ENCODE data around the gene EXOSC9.

Gene EXOSC9

DNA sequence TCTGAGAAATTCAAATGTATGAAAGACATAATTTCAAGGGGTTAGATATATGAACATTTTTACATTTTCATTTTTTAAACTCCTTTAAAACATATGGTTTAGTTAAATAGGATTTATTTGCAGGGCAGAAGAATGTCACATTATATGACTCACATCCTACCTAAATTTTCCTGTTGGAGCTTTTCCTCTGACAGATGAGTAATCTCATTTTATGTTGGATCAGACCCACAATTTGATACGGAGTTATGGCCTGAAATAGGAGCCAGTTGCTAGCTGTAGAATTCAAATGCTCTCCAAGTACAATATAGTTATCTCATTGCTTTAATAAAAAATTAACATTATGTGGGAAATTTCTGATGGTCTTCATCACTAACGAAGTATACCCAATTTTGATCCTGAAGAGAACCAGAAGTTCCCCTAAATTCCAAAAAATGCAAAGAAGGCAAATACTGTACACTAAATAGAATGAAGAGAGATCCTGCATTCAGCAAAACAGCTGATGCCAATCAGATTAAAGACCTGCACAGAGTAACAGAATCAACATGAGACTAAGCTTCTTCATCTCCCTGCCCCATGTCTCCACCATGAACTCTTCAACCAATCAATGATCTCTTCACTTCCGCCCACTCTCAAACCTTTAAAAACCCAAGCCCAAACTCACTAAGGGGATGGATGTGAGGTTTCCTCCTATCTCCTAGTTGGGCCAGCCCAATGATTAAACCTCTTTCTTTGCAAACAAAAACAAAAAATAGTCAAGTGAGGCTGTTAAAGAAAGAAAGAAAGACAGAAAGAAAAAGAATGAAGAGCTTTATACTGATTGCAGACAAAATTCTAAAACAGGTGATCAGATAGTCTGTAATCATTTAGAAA, 10.9 kb upstream of the EXOSC9 start:
- DNase-seq: peak; percentile 51

DNA sequence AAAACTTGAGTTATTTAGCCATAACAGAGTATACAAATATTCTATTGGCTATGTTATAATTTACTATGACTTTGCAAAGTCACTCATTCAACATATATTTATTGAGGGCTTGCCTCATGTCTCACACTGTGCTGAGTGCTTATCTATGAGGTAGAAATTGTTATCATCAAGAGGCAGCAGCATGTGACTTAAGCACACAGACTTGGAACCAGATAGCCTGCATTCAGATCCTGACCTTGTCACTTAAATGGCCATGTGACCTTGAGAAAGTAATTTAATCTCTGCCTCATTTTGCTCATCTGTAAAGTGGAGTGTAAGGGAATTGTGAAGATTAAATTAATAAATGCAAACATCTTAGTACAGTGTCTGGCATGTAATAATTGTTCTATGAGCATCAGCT, 10.1 kb upstream of the EXOSC9 start:
- no peak for DNase-seq

DNA sequence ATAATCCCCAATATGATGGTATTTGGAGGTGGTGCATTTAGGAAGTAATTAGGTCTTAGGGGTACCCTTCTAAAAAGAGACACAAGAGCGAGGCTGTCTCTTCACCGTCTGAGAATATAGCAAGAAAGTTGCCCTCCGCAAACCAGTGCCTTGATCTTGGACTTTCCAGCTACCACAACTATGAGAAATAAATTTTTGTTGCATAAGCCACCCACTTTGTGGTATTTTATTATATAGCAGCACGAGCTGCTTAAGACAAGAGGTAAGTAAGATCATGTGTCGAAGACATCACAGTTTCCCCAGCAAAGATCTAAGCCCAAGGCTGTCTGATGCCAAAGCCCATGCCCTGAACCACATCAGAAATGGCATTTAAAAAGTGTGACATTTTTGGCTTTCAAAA, 9.6 kb upstream of the EXOSC9 start:
- DNase-seq: no peak

DNA sequence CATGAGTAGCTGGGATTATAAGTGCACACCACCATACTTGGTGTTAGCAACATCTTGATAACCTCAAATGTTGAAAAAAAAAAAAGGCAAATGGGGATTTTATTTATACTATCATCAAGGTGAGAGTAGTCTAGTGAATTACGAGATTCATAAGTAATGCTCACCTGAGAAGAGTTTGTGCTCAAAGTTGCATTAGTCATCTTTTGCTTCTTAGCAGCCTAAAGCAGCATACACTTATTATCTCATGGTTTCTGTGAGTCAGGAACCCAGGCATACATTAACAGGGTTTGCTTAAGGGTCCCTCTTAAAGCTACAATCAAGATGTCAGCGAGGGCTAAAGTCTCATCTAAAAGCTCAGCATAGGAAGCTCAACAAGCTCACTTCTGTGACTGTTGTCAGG, 8.2 kb upstream of the EXOSC9 start:
- no peak for DNase-seq

DNA sequence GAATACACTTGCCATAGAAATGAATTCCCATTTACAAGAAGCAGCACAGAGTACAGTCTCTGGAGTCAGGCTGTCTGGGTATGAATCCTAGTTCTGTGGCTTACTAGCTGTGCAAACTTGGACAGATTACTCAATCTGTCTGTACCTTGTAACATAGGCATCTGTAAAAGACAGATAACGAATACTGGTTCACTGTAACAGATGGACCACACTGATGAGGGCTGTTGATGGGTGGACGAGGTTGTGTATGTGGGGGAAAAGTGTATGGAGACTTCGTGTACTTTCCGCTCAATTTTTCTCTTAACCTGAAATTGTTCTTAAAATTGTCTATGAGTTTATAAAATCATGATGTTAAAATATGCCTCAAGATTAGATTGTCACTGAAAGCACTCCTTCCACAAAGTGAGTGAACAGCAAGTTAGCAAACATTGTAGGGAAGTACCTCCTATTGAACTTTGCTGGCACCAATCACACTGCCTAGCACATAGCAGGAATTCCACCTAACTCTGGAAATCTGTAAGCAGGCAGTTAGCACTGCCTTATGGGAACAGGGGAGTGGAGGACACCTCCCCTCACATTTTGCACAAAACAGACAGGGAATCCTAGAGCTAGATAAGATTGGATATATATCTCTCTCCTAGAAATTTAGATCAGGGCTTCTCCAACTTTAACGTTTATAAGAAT, 6.5 kb upstream of the EXOSC9 start:
- peak; percentile 7 for DNase-seq

DNA sequence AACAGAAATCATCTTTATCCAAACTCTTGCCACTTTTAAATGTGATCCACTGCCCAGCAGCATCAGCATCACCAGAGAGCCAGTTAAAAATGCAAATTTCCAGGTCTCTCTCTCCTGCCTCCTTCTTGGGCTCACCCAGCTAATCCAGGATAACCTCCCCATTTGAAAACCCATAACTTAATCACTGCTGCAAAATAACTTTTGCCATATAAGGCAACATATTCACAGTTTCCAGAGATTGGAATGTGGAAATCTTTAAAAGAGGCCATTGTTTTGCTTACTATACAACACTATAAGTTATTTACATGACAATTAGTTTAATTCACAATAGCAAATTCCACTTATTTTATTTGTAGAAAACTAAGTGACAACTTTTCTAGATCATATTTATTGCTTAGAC, 4.8 kb upstream of the EXOSC9 start:
- no peak for DNase-seq

DNA sequence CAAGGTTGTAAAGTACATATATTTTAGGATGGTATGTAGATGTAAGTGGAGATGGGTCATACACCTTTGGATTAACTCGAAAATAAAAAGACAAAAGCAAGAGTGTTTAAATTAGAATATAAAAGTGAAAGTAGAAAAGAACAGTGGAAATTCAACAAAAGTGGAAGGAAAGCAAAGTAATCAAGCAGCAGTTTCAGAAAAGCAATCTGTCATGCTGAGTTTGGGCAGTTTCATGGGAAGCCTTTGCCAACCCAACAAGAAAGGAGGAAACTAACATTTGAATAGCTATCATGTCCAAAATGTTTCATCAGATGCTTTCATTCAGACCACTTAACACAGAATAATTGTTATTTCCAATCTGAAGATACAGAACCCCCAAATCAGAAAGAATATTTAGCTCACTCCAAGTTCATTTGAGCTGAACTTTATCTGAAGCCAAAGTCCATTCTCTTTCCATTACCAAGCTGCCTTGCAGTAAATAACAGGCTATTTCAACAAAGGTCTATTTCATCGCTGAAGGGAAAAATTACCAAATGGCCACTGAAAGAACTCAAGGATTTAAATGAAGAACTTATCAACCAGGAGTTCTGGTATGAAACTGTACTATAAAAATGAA, 1.8 kb upstream of the EXOSC9 start:
- DNase-seq: no peak

DNA sequence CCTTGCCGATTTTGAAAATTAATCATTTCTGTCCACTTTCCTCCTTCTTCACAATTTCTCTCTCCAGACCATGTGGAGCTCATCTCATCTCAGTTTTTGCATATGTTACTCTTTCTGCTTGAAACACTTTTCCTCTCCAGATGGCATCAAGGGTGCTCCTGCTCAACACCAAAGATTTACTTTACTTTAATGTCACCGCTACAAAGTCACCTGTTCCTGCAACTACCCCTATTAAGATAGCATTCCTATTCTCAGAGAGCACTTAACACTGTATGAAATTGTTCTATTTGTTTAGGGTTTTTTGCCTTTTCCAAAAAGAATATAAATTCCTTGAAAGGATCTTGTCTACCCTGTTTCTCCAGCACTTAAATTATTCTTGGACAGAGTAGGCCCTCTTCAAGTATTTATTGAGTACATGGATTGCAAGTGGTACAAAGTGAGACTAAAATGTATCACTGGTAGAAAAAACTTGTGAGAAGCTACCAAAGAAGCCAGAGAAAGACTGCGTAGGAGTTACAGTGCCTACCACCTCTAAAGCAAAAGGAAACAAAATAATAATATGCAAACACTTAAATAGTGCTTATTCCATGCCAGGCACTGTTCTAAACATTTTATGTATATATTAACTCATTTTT, 1.1 kb upstream of the EXOSC9 start:
- DNase-seq: no peak

DNA sequence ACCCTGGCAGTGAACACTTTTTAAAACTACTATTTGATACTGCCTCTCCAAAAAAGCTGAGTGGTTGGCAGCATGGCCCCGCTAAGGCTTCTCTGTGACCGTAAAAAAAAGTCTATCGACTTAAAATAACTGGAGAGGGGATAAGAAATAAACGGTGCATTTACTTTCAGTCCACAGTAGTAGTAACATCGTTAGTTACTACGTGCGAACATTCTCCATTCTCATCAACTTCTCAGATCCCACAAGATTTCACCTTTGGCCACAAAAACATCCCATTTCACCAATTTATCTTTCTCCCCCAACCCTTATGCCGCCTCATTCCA, 524 bp upstream of the EXOSC9 start:
- DNase-seq: no peak

DNA sequence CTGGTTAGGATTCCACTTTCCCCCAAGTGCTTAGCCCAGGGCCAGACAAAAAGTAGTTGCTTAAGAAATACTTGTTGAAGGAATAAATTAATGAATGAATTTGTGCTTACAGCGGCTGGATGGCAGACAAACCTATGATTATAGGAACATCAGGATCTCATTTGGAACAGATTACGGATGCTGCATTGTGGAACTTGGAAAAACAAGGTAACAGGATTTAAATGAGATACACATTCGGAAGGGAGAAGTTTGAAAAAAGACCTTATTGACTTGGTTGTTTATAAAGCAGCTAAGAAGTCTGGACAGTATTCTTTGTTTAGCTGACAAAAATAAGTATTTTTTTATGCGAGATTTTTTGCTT, 572 bp downstream of the EXOSC9 start:
- DNase-seq: no peak

DNA sequence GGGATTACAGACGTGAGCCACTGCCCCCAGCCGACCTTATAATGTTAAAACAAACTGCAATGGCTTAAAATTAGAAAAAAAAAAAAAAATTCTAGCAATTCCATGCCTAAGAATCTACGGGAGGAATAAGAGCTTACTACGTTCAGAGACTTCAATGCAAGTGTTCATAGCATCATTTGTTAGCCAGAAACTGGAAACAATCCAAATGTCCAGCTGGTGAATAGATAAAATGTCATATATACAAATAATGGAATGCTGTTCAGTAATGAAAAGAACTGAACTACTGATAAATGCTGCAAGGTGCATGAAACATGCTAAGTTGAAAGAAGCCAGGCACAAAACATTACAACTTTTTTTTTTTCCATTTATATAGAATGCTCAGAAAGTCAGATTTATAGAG, 5.3 kb downstream of the EXOSC9 start:
- no peak for DNase-seq

DNA sequence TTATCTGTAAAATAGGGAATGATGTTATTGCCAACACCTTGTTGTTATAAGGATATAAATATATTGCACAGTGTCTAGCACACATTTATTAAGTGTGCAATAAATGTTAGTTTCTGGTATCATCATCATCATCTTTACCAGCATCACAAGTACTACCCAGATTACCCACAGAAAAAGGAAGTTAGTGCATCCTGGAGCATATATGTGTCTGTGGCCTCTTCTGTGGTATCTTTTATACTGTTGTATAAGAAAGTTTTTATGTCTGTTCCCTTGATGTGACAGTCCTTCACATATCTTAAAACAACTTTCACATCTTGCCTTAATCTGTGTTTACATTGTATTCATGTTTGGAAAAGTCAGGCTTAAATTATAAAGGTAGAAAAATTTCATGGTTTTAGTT, 10.0 kb downstream of the EXOSC9 start:
- DNase-seq: no peak

DNA sequence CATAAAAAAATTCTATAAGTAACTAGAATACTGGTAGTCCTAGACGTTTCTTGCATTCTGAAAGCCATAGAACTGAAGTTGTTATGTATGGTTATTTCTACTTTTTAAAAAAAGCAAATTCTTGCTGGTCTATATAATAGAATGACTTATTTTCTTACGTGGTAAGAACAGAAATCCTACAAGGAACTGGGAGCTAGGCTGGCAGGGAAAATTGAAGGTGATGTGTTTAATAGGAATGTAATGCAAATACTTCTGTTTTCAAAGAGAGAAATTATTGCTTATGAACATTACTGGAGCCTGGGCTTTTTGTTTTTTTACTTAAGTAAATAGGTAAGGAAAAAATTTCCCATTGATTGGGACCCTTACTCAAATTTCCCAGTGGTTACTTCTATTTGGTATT, 13.6 kb downstream of the EXOSC9 start:
- DNase-seq: no peak

DNA sequence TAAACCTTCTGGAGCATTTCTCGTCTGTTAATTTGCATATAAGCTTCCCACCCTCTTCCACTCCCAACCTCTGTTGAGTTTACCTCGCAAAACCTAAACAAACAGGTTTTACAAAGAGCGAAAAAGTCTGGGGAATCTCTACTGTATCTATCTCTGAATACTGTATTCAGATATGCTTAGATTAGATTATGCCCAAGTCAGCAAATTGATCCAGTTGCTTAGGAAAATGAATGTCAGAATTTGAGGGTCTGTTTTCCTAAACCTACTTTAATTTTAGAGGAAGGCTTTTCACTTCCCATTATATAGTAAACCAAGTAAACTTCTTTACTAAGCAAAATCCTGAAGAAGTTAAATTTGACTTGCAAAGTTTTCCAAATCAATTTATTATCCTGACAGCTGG, 15.9 kb downstream of the EXOSC9 start:
- no peak for DNase-seq

DNA sequence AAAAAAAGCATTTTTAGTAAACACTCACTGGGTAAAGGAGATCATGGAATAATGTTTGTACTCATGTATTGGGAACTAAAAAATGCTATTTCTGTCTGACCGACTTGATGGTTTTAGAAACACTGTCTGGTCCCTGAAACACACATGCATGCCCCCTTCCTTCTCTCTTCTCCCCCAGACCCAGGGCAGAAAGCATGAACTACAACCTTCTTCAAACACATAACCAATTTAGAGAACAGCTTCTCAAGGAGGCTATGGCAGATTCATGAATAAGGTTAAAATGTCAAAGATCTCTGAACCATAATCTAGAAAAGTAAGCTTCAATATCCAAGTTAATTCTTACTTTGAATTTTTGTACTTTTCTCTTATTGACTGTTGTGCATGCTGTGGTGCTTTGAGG, 16.6 kb downstream of the EXOSC9 start:
- DNase-seq: no peak

DNA sequence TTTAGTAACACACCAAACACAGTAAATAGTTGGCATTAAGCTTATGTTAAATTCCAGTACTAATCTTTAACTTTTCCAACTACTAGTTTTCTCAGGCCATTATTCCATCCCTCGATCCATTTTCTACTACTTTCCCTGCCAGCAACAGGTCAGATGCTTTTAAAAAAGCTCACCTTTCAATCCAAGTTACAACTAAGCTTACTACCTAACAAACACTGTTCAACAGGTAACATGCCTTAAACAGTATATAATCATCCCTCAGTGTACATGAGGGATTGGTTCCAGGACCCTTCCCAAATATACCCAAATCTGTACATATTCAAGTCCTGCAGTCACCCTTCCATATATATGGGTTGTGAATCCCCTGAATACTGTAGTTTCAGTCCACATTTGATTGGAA, 17.1 kb downstream of the EXOSC9 start:
- DNase-seq: no peak

DNA sequence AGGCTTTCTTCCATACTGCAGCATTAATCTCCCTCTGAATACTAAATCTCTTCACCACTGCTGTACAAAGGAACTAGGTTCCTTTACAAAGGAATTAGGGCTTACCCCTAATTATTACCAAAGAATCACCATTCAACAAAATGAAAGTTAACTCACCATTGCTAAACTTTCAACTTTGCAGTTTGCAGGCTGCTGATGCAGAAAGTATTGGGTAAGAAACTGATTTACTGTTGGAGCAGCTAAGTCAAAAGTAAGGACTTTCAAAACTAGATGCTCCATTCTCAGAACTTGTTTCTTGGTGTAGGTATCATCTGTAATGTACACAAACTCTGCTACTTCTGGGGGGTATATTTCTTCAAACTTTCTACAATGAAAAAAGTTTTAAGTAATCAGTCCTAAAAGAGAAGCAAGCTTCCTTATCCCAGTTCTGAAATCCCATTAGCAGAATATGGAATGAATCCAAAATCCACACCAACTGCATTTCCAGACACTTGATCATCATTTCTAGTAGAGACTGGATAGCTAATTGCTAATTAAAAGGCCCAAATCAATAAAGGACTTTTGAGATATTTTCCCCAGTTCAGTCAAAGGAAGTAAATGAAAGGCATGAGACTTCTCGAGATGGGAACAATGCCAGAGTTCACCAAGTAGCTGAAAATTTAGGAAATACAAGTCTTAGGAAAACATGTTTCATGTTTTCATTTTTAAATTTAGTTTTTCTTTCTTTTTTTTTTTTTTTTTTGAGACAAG, 18.3 kb downstream of the EXOSC9 start:
- no peak for DNase-seq

DNA sequence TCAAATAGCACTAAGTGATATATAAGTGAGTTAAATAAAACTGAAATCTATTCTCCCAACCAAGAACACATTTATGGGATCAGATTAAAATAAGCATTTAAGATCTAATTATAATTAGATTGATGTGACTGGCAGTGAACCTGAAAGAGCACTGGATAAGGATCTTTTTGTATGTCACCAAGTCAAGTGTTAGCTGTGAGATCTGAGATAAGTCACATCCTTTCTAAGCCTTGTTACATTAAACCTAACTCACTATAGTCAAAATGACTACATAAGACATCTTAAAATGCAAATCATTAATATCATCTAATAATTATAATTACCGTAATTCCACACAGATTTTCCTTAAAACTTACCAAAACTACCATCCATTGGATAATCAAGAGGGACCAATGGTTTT, 20.9 kb downstream of the EXOSC9 start:
- no peak for DNase-seq

DNA sequence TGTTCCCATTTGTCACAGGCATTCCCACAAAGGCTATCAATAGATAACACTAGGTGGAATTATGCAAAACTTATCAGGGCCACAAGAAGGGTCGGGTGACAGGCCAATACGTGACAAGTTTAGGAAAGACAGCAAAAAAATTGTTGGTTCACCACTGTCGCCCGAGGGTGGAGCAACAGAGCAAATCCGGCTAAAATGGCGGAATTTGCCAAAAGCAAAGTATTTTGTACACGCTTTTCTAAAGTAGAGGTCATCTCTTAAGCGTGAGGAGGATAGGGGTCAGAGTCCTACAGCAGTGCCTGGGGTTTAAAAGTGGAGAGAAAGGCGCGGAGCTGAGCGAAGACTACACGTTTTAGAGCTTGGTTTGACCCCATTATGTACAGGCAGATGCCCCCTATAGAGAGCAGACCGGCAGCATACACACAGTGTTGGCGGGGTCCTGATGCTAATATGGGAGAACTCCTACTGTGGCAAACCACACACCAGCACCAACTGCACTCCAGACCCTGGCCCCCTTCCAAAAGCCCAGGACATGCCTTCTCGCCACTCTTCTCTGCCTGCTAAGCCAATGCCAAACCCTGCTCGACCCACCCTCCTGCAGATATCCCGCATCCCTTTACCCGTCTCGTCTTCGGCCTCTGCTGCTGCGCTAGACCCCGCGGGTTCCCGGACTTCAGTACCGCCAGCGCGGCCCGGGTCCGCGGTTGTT, 21.8 kb downstream of the EXOSC9 start:
- peak; percentile 51 for DNase-seq

DNA sequence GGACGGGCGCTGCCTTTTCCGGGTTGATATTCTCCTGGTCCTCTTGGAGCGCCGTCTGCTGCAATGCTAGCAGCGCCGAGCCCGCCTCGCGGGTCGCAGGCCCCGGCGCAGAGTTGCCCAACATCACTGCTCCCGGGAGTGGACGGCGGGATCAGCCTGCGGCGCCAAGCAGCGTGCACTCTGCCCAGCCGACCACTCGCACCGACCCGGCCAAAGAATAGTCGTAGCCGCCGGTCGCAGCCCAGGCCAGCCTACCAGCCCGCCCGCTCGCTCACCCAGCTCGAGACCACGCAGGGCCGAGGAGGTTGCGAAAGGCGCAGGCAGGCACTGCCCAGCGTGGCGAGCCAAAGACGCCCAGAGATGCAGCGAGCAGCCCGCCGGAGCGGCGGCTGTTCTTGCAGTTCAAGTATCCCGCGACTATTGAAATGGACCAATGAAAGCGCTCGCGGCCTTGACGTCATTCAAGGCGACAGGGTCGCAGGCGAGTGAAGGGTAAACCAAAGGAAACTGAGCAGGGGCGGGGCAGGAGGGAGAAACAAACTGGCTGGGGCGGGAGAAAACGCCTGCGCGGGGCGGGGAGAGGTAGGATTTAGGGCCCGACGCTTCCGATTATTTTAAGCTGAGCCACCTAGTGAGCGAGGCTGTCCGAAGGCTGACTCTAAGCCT, 22.5 kb downstream of the EXOSC9 start, which contains the start of gene CCNA2:
Gene CCNA2 (minus strand): TSS at position 379 of the 666 bp plus-strand sequence. CDS start 255 bp downstream, at position 124.
- DNase-seq: peak; percentile 99

DNA sequence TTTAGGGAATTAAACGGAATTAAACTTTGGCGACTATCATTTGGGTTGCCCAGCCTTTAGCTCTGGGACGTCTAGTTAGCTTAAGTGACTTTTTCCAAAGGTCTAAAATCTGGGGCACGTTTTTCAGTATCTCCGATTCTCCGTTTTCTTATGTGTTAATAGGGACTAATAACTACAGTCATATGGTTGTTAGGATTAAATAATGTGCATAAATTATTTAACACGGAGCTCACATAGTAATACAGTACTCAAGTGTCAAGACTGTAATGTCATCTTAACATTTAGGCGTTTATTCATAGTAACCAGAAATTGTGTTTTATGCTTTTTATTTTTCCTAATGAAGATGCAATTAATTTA, 23.0 kb downstream of the EXOSC9 start:
- no peak for DNase-seq

DNA sequence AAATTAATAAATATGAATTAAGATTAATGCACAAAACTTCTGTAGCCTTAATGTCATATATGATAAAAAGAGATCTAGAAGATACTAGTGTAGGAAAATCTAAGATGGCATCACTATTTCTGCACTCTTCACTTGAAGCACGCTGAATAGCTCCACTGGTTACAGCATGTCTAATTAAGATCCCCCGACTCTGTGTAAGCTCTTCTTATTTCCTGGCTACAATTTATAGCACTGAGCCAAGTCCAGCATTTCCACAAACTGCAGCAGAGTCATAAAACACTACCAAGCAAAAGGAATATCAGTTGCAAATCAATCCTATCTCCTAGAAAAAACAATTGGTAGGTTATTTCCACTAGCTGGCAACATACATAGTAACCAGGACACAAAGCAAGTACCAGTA, 23.8 kb downstream of the EXOSC9 start:
- peak; percentile 52 for DNase-seq
